Right renal pelvis (tissue), 4 donors: ENCODE results near the gene KRT25. TPM values are rescaled to one million over a fixed set of nuclear protein-coding genes. Genes with fewer than 3 reads are reported as not detected.
"Not testable (repeated sequence)": the region's sequence is repeated elsewhere in the genome, so short reads cannot be mapped to it uniquely, and the experiment has no call there.

ENCODE experiments used
- DNase-seq, 4 donors: peaks; one replicate each; pipeline ENCODE4 v3.0.0-alpha.2; 2013; ENCODE audit warnings: low read depth in 4 of 4, low spot score in 3 of 4, missing footprints in 1 of 4
- polyA plus RNA-seq, 4 donors: library from polyadenylated mRNA; unstranded; fragments of 120-200 nt; gene quantifications; one replicate each; pipeline ENCODE4 v1.2.1, GENCODE V29; 2013; ENCODE audit not compliant: insufficient read length in 4 of 4

Gene KRT25
- polyA plus RNA-seq, 4 donors = 0.04 TPM; not detected in 3

GRCh38 chr17:40760105-40761016 is 5.2 kb upstream of the KRT25 start:
- DNase-seq = no peak

- no peak for DNase-seq
Observed at GRCh38 chr17:40753804-40754203, 1.3 kb downstream of the KRT25 start.

DNA sequence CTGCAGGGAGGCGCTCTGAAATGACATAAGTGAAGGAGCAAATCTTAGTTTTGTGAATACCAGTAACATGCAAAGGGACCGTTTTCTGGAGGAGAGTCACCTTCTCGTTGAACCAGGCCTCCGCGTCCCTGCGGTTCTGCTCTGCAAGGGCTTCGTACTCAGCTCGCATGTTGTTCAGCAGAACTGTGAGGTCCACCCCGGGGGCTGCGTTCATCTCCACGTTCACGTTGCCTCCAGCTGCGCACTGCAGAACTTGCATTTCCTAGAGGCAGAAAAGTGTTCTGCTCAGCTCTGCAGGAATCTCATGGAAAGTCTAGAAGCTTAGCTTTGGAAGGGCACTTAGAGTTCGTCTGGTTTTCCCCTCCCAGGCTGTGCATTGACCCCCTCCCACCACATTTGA is 4.1 kb downstream of the KRT25 start:
- no peak for DNase-seq

GRCh38 chr17:40750391-40750790 is 4.7 kb downstream of the KRT25 start:
- no peak for DNase-seq

- not testable (repeated sequence) for DNase-seq
Observed at GRCh38 chr17:40748666-40749065, 6.5 kb downstream of the KRT25 start.

- DNase-seq = no peak
Observed at GRCh38 chr17:40738553-40738952, 16.6 kb downstream of the KRT25 start.

GRCh38 chr17:40735016-40735415 is 20.1 kb downstream of the KRT25 start:
- DNase-seq = no peak

DNA sequence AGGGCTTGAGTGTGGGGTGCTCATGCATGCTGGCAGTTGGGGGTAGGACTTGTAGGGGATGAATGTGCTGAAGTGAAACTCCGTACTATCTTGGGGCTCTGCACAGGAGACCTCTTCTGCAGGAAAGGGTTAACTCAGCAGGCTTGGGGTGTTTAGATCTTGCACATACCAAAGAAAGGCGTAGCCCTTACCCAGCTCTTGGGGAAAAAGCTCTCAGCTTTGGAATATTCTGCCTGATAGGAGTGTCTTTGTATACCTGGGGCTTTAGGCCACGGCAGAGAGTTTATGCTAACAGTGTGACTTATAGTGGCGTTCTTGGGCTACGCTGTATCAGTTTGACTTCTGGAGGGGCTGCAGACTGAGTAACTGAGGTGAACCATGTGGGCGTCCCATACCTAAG is 21.1 kb downstream of the KRT25 start:
- DNase-seq = no peak

GRCh38 chr17:40730970-40731369 is 24.2 kb downstream of the KRT25 start:
- DNase-seq = no peak

DNA sequence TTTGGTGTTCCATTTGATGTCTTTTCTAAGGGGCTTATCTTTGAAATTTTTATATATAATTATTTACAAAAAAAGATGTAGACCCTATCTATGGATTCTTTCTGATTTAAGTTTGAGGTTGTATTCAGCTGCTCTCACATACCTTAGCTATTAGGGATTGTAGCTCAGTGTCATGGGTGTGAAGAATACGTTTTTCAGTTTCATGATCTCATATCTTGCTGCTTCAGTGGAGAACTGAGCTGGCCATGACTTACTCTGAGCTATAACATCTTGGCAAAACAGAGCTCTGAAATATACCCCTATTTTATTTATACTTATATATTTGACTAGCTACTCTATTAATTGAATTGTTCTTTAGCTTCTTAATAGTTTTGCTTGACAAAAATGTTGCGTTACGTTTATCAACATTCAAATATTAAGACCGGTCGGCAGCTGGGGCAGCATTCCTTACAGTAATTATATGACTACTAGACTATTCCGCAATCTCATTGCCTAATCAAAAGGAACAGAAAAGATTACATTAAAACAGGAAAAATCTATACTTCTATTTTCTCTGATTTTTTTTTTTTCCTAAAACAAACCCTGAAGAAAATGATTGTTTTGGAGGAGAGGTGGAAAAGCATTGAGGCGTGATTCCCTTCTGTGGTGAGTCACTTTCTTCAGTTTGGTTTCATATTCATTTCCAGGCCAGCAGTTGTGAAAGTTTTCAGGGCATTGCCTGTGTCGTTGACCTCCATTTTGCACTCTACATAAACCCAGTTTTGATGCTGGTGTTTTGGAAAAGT is 27.5 kb downstream of the KRT25 start:
- no peak for DNase-seq

GRCh38 chr17:40726919-40727318 is 28.2 kb downstream of the KRT25 start:
- no peak for DNase-seq

DNA sequence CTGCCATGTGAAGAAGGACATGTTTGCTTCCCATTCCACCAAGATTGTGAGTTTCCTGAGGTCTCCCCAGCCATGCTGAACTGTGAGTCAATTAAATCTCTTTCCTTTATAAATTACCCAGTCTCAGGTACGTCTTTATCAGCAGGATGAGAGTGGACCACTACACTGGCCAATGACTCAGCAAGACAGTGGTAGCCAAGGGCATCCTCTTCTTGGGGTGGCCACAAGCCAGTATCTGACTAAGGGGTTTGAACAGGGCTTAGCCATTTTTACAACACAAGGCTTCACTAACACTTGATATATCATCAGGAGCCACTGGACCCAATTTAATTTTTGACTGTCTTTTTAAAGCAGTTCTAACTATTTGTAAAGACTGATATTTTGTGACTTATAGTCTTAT is 30.5 kb downstream of the KRT25 start:
- DNase-seq = no peak

GRCh38 chr17:40722241-40722640 is 32.9 kb downstream of the KRT25 start:
- DNase-seq = no peak

- DNase-seq = no peak
Observed at GRCh38 chr17:40720899-40721298, 34.2 kb downstream of the KRT25 start.

DNA sequence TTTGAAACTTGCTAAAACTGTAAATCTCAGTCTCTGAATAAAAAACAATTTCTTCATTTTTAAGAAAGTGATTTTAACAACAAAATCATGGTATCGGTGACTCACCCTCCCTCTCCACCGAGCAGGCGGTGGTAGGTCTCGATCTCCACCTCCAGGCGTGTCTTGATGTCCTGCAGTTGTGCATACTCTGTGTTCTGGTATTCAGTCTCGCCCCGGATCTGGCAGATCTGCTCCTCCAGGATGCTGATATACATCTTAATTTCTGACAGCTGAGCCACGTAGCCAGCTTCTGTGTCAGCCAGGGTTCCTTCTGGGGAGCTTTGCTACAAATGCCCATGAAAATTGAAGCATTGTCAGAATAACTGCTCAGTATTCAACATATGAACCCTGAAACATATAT is 36.2 kb downstream of the KRT25 start:
- DNase-seq = no peak

- DNase-seq = no peak
Observed at GRCh38 chr17:40717776-40718175, 37.4 kb downstream of the KRT25 start.

GRCh38 chr17:40714473-40714872 is 40.7 kb downstream of the KRT25 start:
- DNase-seq = no peak

DNA sequence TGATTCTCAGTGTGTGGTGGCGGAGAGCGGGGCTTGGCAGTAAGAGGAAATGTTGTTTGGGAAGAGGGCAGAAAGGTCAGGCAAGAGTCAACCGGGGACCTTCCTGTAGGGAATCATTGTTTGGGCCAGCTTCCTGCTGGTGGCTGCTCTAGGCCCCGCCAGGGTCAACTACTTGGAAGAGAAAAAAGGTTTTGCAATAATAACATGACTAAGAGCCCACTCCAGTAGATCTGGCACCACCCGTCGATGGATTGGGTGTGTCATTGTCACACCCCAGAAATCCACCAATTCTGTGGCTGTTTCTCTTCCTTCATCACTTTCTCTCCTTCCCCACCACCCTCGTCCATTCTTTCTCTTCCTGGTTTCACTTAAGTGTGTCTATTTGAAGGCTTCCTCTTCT is 47.4 kb downstream of the KRT25 start:
- DNase-seq = no peak

GRCh38 chr17:40705584-40705983 is 49.5 kb downstream of the KRT25 start:
- DNase-seq = no peak

GRCh38 chr17:40703652-40704051 is 51.5 kb downstream of the KRT25 start, which contains the start of gene KRT24:
Gene KRT24, minus strand, starts transcription at chr17:40703752. Its CDS starts 59 bp downstream, at chr17:40703693.
- DNase-seq = no peak

GRCh38 chr17:40702271-40702670 is 52.9 kb downstream of the KRT25 start:
- no peak for DNase-seq

GRCh38 chr17:40699853-40700252 is 55.3 kb downstream of the KRT25 start:
- DNase-seq = no peak
